Colonic mucosa (tissue), 4 donors: ENCODE data around the gene WDR64. TPM values are rescaled to one million over a fixed set of nuclear protein-coding genes. Genes with fewer than 3 reads are reported as not detected.

Experiments used
- DNase-seq: peaks from one replicate; pipeline ENCODE4 v3.0.0-alpha.2; 2020
- H3K27ac ChIP-seq: fragments of 200-600 bp; one replicate; pipeline ENCODE4 v1.8.0; 2021
- H3K27me3 ChIP-seq: fragments of 200-600 bp; one replicate; pipeline ENCODE4 v1.8.0; 2021
- H3K36me3 ChIP-seq: fragments of 200-600 bp; one replicate; pipeline ENCODE4 v1.8.0; 2021
- H3K4me1 ChIP-seq: fragments of 200-600 bp; one replicate; pipeline ENCODE4 v1.8.0; 2021; ENCODE audit warnings: mild to moderate bottlenecking
- H3K4me3 ChIP-seq: fragments of 200-600 bp; one replicate; pipeline ENCODE4 v1.8.0; 2021
- H3K9ac ChIP-seq, 2 donors: one replicate each; pipeline ENCODE4 v1.7.0; 2013; ENCODE audit warnings: control low read depth in 2 of 2, low read depth in 2 of 2, low read length in 2 of 2
- H3K9me3 ChIP-seq: fragments of 200-600 bp; one replicate; pipeline ENCODE4 v1.8.0; 2021
- intact Hi-C: fragments of 100-400 bp; cut with DNase I; formaldehyde crosslinking; loops from one replicate; pipeline ENCODE4 v1.14.1; 2022
- total RNA-seq, 2 donors: library from RNA; stranded (reverse); fragmentation: NEBNext Ultra II Directional in 1 of 2; extraction: Animal tissue kit (Norgen Biotek cat#: 25700) in 1 of 2; gene quantifications; one replicate each; pipeline ENCODE4 v1.2.1, GENCODE V29; 2021
- TF ChIP-seq, protein P1 (sequence below): fragments of 200-600 bp; IDR thresholded peaks from one replicate; pipeline ENCODE4 v1.8.0; 2022; ENCODE audit warnings: antibody characterized with exemption, mild to moderate bottlenecking
- donor health status: healthy.
- donor health status: DM: no; HTN: no; CAD: no.
- donor health status: DM: no; HTN: no; CAD: no.

The WDR64 gene
- not detected for total RNA-seq

DNA sequence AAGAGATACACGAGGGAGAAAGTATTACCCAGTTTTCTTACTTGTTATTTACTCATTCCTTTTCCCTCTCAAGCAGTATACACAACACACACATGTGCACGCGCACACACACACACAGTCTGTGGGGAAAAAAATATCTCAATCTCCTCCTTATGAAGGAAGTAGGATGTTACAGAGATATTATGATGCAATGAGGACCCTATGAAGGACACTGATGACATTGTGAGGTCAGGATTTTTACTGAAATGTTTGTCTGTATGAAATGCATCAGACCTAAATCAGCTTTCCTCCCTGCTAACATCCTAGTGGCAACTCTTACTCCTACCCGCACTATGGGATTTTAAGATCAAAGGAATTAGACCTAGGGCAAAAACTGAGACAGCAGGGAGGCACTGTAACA is at the start of gene WDR64:
WDR64 (plus strand) TSS at position 270 of the 400 bp plus-strand sequence. CDS start 204 bp downstream, outside the sequence.
- Histone ChIP-seq H3K27ac (no peak within 1 kb of the TSS), H3K9ac (no peak within 1 kb of the TSS), H3K4me1 (no peaks in the 10 kb centered on the region), H3K27me3 (no peaks in the 10 kb centered on the region), H3K9me3 (no peaks in the 10 kb centered on the region), H3K36me3 (no peaks in the 10 kb centered on the region), H3K4me3 (no peak within 1 kb of the TSS)
- intact Hi-C loops: no loop called here
- no peak for DNase-seq
- TF ChIP-seq, protein P1, sequence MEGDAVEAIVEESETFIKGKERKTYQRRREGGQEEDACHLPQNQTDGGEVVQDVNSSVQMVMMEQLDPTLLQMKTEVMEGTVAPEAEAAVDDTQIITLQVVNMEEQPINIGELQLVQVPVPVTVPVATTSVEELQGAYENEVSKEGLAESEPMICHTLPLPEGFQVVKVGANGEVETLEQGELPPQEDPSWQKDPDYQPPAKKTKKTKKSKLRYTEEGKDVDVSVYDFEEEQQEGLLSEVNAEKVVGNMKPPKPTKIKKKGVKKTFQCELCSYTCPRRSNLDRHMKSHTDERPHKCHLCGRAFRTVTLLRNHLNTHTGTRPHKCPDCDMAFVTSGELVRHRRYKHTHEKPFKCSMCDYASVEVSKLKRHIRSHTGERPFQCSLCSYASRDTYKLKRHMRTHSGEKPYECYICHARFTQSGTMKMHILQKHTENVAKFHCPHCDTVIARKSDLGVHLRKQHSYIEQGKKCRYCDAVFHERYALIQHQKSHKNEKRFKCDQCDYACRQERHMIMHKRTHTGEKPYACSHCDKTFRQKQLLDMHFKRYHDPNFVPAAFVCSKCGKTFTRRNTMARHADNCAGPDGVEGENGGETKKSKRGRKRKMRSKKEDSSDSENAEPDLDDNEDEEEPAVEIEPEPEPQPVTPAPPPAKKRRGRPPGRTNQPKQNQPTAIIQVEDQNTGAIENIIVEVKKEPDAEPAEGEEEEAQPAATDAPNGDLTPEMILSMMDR: no peak

DNA sequence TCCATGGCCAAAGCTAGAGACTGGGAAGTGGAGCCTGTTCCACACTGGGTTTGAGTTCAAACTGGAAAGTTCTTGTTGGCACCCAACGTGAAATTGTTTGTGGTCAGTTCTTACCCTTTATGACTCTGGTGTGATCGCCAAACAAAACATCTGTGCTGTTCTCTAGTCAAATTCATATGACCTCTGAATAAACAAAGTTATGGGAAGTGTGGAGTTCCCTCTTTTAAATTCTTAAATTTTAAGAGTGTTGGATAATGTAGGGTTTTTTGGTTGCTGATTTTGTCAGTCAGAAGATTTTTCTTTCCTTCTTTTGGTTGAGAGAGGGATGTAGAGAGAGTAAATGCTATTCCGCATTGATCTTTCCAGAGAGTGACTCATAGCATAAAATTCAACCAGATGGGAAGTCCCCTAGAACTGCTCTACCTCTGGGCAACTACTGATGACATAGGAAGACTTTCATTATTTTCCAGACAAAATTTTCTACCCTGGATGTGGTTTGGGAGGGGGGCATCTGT is 48.3 kb upstream of the WDR64 start:
- Histone ChIP-seq H3K9ac (no peak overlapping the region), H3K27me3 (no peaks in the 10 kb centered on the region), H3K27ac (no peak overlapping the region), H3K4me1 (no peaks in the 10 kb centered on the region), H3K36me3 (no peaks in the 10 kb centered on the region), H3K9me3 (no peaks in the 10 kb centered on the region), H3K4me3 (no peak overlapping the region)
- intact Hi-C loops: loop anchor here (10.0 kb wide), 1 partner anchor 231 kb away; no protein-coding TSS in a partner anchor
- TF ChIP-seq, protein P1: no peak
- DNase-seq: no peak

DNA sequence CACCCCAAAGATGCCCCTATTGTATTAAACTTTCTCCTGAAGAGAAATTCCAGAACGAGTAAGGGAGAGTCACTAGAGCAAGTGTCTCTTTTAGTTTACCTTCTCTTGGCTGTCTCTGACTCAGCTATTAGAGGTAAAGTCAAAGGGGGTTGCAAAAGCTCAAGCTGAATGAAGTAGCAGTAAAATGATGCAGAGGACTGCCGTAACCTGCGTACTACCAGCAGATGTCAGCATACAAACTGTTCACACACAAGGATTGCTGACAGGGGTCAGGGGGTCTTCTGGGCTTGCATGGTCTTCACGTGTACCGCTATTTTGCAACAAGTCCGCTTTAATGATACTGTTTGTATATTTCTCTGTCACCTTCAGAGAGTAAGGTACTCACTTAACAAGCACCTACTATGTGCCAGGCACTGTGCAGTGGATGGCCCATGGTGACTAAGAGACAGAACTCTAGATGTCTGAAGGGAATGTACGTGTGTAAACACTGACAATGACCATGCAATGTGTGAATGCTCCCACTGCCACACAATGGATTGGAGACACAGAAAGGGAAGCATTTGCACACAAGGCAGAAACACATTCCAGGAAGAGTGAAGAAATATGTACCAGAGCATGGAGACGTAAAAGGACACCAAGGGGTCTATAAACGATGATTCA is 46.8 kb upstream of the WDR64 start:
- intact Hi-C loops: loop anchor here (10.0 kb wide), 1 partner anchor 230 kb away; no protein-coding TSS in a partner anchor
- H3K36me3 ChIP-seq: no peaks in the 10 kb centered on the region
- H3K27me3 ChIP-seq: no peaks in the 10 kb centered on the region
- no peak overlapping the region for H3K9ac ChIP-seq
- no peak overlapping the region for H3K27ac ChIP-seq
- no peak for DNase-seq
- peaks cover 2% of the 10 kb centered on the region for H3K4me1 ChIP-seq
- TF ChIP-seq, protein P1: no peak
- H3K9me3 ChIP-seq: no peaks in the 10 kb centered on the region
- H3K4me3 ChIP-seq: no peak overlapping the region

DNA sequence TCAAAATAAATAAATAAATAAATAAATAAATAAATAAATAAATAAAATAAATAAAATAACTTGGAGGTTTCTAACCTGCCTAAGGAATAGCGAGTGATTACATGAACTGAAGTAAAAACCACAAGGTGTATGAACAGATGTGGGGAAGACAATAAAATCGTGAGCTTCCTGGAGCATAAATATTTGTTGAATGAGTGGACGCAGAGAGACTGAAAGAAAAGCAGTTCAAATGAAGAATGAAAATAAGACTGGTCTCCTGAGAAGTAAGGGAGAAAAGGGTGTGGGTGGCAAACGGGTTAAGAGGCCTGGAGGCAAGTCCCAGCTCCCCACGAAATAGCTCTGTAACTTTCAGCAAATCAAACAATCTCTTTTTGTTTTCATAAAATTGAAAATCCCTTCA is 45.5 kb upstream of the WDR64 start:
- no peak for DNase-seq
- no peak overlapping the region for H3K4me3 ChIP-seq
- H3K9ac ChIP-seq: no peak overlapping the region
- no peaks in the 10 kb centered on the region for H3K9me3 ChIP-seq
- TF ChIP-seq, protein P1: no peak
- no peak overlapping the region for H3K27ac ChIP-seq
- peaks cover 8% of the 10 kb centered on the region for H3K4me1 ChIP-seq
- H3K36me3 ChIP-seq: no peaks in the 10 kb centered on the region
- intact Hi-C loops: loop anchor here (10.0 kb wide), 1 partner anchor 228 kb away; no protein-coding TSS in a partner anchor
- no peaks in the 10 kb centered on the region for H3K27me3 ChIP-seq

DNA sequence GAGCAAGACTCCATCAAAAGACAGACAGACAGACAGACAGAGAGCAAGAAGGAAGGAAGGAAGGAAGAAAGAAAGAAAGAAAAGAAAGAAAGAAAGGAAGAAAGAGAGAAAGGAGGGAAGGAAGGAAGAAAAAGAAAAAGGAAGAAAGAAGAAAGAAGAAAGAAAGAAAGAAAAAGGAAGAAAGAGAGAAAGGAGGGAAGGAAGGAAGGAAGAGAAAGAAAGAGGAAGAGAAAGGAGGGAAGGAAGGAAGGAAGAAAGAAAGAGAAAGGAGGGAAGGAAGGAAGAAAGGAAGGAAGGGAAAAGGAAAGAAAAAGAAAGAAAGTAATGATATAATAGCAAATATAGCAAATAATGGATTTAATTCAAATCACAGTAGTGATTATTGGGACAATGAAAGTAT is 44.6 kb upstream of the WDR64 start:
- H3K27me3 ChIP-seq: no peaks in the 10 kb centered on the region
- no peak for DNase-seq
- intact Hi-C loops: loop anchor here (10.0 kb wide), 1 partner anchor 227 kb away; no protein-coding TSS in a partner anchor
- TF ChIP-seq, protein P1: no peak
- peaks cover 8% of the 10 kb centered on the region for H3K4me1 ChIP-seq
- H3K36me3 ChIP-seq: no peaks in the 10 kb centered on the region
- no peak overlapping the region for H3K4me3 ChIP-seq
- H3K27ac ChIP-seq: no peak overlapping the region
- H3K9me3 ChIP-seq: no peaks in the 10 kb centered on the region
- H3K9ac ChIP-seq: no peak overlapping the region
